Trophoblast cell (in vitro differentiated cells and primary cell): ENCODE results near the gene OLFM3.

ENCODE experiments used
- DNase-seq, 2 donors: peaks; one replicate each; pipeline ENCODE4 v3.0.0-alpha.2; 2016
- H2AFZ ChIP-seq: 2 replicates; pipeline ENCODE4 v1.6.1; 2013; ENCODE audit warnings: low read length, moderate library complexity, mild to moderate bottlenecking; ENCODE audit not compliant: insufficient read depth, poor library complexity
- H2AK5ac ChIP-seq: 2 replicates; pipeline ENCODE4 v1.6.1; 2013; ENCODE audit warnings: mild to moderate bottlenecking, low read length
- H2BK120ac ChIP-seq: 2 replicates; pipeline ENCODE4 v1.6.1; 2013; ENCODE audit warnings: low read length, mild to moderate bottlenecking, moderate library complexity; ENCODE audit not compliant: insufficient read depth, poor library complexity
- H2BK12ac ChIP-seq: 2 replicates; pipeline ENCODE4 v1.6.1; 2013; ENCODE audit warnings: mild to moderate bottlenecking, low read length, moderate library complexity
- H2BK5ac ChIP-seq: 2 replicates; pipeline ENCODE4 v1.6.1; 2013; ENCODE audit warnings: low read length, low read depth, moderate library complexity, mild to moderate bottlenecking; ENCODE audit not compliant: poor library complexity
- H3K14ac ChIP-seq: 2 replicates; pipeline ENCODE4 v1.6.1; 2013; ENCODE audit warnings: mild to moderate bottlenecking, low read length
- H3K18ac ChIP-seq: 2 replicates; pipeline ENCODE4 v1.6.1; 2013; ENCODE audit warnings: mild to moderate bottlenecking, low read length
- H3K23ac ChIP-seq: 2 replicates; pipeline ENCODE4 v1.6.1; 2013; ENCODE audit warnings: low read length
- H3K27ac ChIP-seq: 2 replicates; pipeline ENCODE4 v1.5.1; 2013; ENCODE audit warnings: low read depth, mild to moderate bottlenecking, inconsistent platforms, low read length, moderate library complexity
- H3K27me3 ChIP-seq: 2 replicates; pipeline ENCODE4 v1.6.1; 2013; ENCODE audit warnings: inconsistent platforms, mild to moderate bottlenecking, low read length, moderate library complexity; ENCODE audit not compliant: insufficient read depth
- H3K36me3 ChIP-seq, 2 experiments: 1 replicate in 1 of 2; 2 replicates in 1 of 2; pipeline ENCODE4 v1.6.1; 2013; ENCODE audit warnings: low read length in 2 of 2, mild to moderate bottlenecking in 2 of 2, moderate library complexity in 1 of 2; ENCODE audit not compliant: insufficient read depth in 2 of 2, control insufficient read depth in 1 of 2
- H3K4ac ChIP-seq: 2 replicates; pipeline ENCODE4 v1.6.1; 2013; ENCODE audit warnings: low read depth, mild to moderate bottlenecking, low read length, moderate library complexity
- H3K4me1 ChIP-seq, 2 experiments: 1 replicate in 1 of 2; 2 replicates in 1 of 2; pipeline ENCODE4 v1.6.1; 2013; ENCODE audit warnings: low read length in 2 of 2, mild to moderate bottlenecking in 2 of 2, moderate library complexity in 1 of 2; ENCODE audit not compliant: insufficient read depth in 2 of 2, control insufficient read depth in 1 of 2
- H3K4me2 ChIP-seq: 2 replicates; pipeline ENCODE4 v1.6.1; 2013; ENCODE audit warnings: inconsistent platforms, mild to moderate bottlenecking, low read length, moderate library complexity
- H3K4me3 ChIP-seq: 2 replicates; pipeline ENCODE4 v1.5.1; 2013; ENCODE audit warnings: mild to moderate bottlenecking, low read depth, low read length, inconsistent platforms
- H3K79me1 ChIP-seq: one replicate; pipeline ENCODE4 v1.6.1; 2013; ENCODE audit warnings: low read length
- H3K79me2 ChIP-seq: 2 replicates; pipeline ENCODE4 v1.6.1; 2013; ENCODE audit warnings: low read length, mild to moderate bottlenecking; ENCODE audit not compliant: control insufficient read depth, insufficient read depth, poor library complexity
- H3K9ac ChIP-seq: 2 replicates; pipeline ENCODE4 v1.6.1; 2013; ENCODE audit warnings: mild to moderate bottlenecking, low read length
- H3K9me3 ChIP-seq: 2 replicates; pipeline ENCODE4 v1.6.1; 2013; ENCODE audit warnings: low read depth, mild to moderate bottlenecking, control low read depth, inconsistent platforms, low read length; ENCODE audit not compliant: insufficient read depth
- H4K12ac ChIP-seq: 2 replicates; pipeline ENCODE4 v1.6.1; 2013; ENCODE audit warnings: low read depth, mild to moderate bottlenecking, low read length, moderate library complexity
- H4K8ac ChIP-seq: 2 replicates; pipeline ENCODE4 v1.6.1; 2013; ENCODE audit warnings: low read depth, mild to moderate bottlenecking, low read length, moderate library complexity
- H4K91ac ChIP-seq: one replicate; pipeline ENCODE4 v1.6.1; 2013; ENCODE audit warnings: low read depth, mild to moderate bottlenecking, low read length, moderate library complexity
- WGBS: extraction: QIAGEN DNeasy Blood & Tissue Kit; methylation state at CpG from one replicate; pipeline ENCODE4 v1.1.7; 2013; ENCODE audit warnings: missing lambda C conversion rate; ENCODE audit not compliant: insufficient read length, insufficient coverage; ENCODE audit errors: extremely low coverage; 5-methylcytosine and 5-hydroxymethylcytosine counted together

The OLFM3 gene

DNA sequence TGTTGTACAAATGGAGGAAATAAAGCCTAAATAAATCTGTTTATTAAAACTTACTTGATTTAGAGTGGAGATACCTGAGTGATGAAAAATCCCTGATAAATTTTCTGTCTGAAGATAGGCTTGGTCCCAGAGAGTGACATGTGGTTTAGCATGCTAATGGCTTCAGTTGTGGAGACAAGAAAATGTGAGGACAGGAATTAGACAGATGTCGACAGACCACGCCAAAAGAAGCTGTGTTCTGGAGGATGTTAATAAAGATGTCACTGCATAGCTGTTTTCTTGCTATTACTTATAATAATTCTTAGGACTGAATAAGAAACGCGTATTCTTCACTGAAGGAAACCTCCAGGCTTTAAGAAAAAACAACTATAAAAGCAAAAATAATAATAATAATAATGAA, 154.9 kb downstream of the OLFM3 start:
- Histone ChIP-seq H3K79me1 (no peaks in the 10 kb centered on the region), H2BK5ac (no peak overlapping the region), H3K18ac (no peak overlapping the region), H2AFZ (no peak overlapping the region), H3K27me3 (no peaks in the 10 kb centered on the region), H3K14ac (no peak overlapping the region), H3K4ac (no peak overlapping the region), H4K91ac (no peak overlapping the region), H3K9ac (no peak overlapping the region), H2BK12ac (no peak overlapping the region), H3K4me2 (no peak overlapping the region), H3K4me3 (no peak overlapping the region), H3K4me1 (peaks cover under 1 to 2% of the 10 kb centered on the region in 2 experiments), H3K27ac (no peak overlapping the region), H3K79me2 (no peaks in the 10 kb centered on the region), H3K9me3 (no peaks in the 10 kb centered on the region), H4K8ac (no peak overlapping the region), H2AK5ac (no peak overlapping the region), H3K23ac (no peak overlapping the region), H4K12ac (no peak overlapping the region), H2BK120ac (no peak overlapping the region), H3K36me3 (no peaks in the 10 kb centered on the region)
- no peak for DNase-seq
- no CpG with 5 or more reads among the region's 4 CpGs for WGBS

- no CpG with 5 or more reads among the region's 2 CpGs for WGBS
- Histone ChIP-seq H2BK12ac (no peak overlapping the region), H3K9me3 (no peaks in the 10 kb centered on the region), H2BK120ac (no peak overlapping the region), H4K12ac (no peak overlapping the region), H3K23ac (no peak overlapping the region), H3K9ac (no peak overlapping the region), H2BK5ac (no peak overlapping the region), H3K18ac (no peak overlapping the region), H3K27me3 (no peaks in the 10 kb centered on the region), H2AFZ (no peak overlapping the region), H4K91ac (no peak overlapping the region), H2AK5ac (no peak overlapping the region), H3K79me2 (no peaks in the 10 kb centered on the region), H3K27ac (no peak overlapping the region), H3K4me2 (no peak overlapping the region), H4K8ac (no peak overlapping the region), H3K79me1 (no peaks in the 10 kb centered on the region), H3K4ac (no peak overlapping the region), H3K14ac (no peak overlapping the region), H3K4me3 (no peak overlapping the region), H3K36me3 (no peaks in the 10 kb centered on the region), H3K4me1 (no peaks in the 10 kb centered on the region)
- DNase-seq, result no peak
Observed at GRCh38 chr1:101835988-101836387, 160.7 kb downstream of the OLFM3 start.

DNA sequence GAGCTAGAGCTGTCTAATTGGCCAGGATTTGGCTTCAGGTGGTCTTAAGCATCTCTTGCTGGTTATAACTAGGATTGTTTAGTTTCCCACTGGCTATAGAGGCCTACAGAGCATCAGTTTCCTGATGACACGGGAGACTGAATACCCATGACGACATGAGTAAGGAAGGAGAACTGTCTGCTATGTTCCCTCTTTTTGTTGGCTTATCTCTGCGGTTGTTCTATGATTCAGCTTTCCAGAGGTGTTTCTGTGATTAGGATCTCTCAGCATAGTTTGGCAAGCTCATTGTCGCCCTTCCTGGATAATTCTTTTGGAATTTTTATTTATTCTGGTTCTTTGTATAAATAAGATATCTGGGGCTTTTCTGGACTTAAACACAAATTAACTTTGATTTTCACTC, 163.4 kb downstream of the OLFM3 start:
- Histone ChIP-seq H3K27me3 (no peaks in the 10 kb centered on the region), H3K4me3 (no peak overlapping the region), H3K79me1 (no peaks in the 10 kb centered on the region), H4K12ac (no peak overlapping the region), H3K4me1 (no peaks in the 10 kb centered on the region), H3K14ac (no peak overlapping the region), H3K36me3 (no peaks in the 10 kb centered on the region), H2BK12ac (no peak overlapping the region), H3K9ac (no peak overlapping the region), H3K4me2 (no peak overlapping the region), H4K91ac (no peak overlapping the region), H3K27ac (no peak overlapping the region), H3K9me3 (no peaks in the 10 kb centered on the region), H3K79me2 (no peaks in the 10 kb centered on the region), H2BK5ac (no peak overlapping the region), H2AK5ac (no peak overlapping the region), H4K8ac (no peak overlapping the region), H3K4ac (no peak overlapping the region), H2BK120ac (no peak overlapping the region), H3K18ac (no peak overlapping the region), H3K23ac (no peak overlapping the region), H2AFZ (no peak overlapping the region)
- peak; percentile 3 to 38 for DNase-seq
- no CpG with 5 or more reads among the region's 4 CpGs for WGBS

DNA sequence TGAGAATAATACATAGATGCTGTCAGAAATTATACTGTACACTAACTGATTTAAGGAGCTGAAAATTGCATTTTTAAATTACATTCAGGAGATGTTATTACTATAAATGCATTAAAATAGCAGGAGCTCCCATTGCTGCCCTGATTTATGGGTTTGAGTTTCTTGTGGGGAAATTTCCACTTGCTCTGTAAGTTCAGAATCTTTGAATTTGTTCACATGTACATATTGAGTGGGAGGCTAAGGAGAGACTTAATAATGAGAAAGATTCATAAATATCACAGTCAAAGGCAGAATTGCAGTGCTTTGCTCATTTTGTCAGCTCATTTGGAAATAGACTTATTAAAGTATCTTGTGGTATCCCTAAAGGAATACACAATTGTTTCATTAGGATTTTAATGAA, 170.3 kb downstream of the OLFM3 start:
- no peak overlapping the region for H4K8ac ChIP-seq
- H2BK12ac ChIP-seq, result no peak overlapping the region
- no peaks in the 10 kb centered on the region for H3K9me3 ChIP-seq
- H3K18ac ChIP-seq, result no peak overlapping the region
- no peak overlapping the region for H2AFZ ChIP-seq
- DNase-seq, result no peak
- no peaks in the 10 kb centered on the region for H3K27me3 ChIP-seq
- no peak overlapping the region for H3K9ac ChIP-seq
- H3K27ac ChIP-seq, result no peak overlapping the region
- H3K36me3 ChIP-seq, result no peaks in the 10 kb centered on the region
- no peak overlapping the region for H4K91ac ChIP-seq
- no peak overlapping the region for H3K23ac ChIP-seq
- H3K4me3 ChIP-seq, result no peak overlapping the region
- H3K4me2 ChIP-seq, result no peak overlapping the region
- H2AK5ac ChIP-seq, result no peak overlapping the region
- no peak overlapping the region for H3K14ac ChIP-seq
- H3K79me1 ChIP-seq, result no peaks in the 10 kb centered on the region
- no peak overlapping the region for H4K12ac ChIP-seq
- no peak overlapping the region for H2BK120ac ChIP-seq
- no peaks in the 10 kb centered on the region for H3K4me1 ChIP-seq
- no peak overlapping the region for H3K4ac ChIP-seq
- no peaks in the 10 kb centered on the region for H3K79me2 ChIP-seq
- H2BK5ac ChIP-seq, result no peak overlapping the region
